DMS114 treated with DMSO at 0.1 percent for 48 hours (cell line): Measurements from ENCODE around the gene ACTN3.
A peak's percentile ranks its signal among the peaks of the same experiment; 100 is the strongest.
"Not testable (repeated sequence)": the region's sequence is repeated elsewhere in the genome, so short reads cannot be mapped to it uniquely, and the experiment has no call there.

Source experiments
- DNase-seq: peaks from one replicate; lab custom pipeline; 2025; ENCODE audit not compliant: unreplicated experiment; lab: John Stamatoyannopoulos, UW

Gene ACTN3

GRCh38 chr11:66564538-66564937 is 17.8 kb downstream of the ACTN3 start:
- no peak for DNase-seq

GRCh38 chr11:66564984-66565383 is 18.3 kb downstream of the ACTN3 start:
- DNase-seq: no peak

- DNase-seq: no peak
These were observed 19.5 kb downstream of the ACTN3 start for GRCh38 chr11:66566221-66566620.

- no peak for DNase-seq
These were observed 21.1 kb downstream of the ACTN3 start for GRCh38 chr11:66567787-66568123.

- peak; percentile 66 for DNase-seq
These were observed 21.6 kb downstream of the ACTN3 start, which contains the start of gene CTSF for GRCh38 chr11:66568124-66568916. CTSF (minus strand) TSS chr11:66568606; CDS start chr11:66568486, 120 bp downstream.

- DNase-seq: no peak
These were observed 22.4 kb downstream of the ACTN3 start for GRCh38 chr11:66569076-66569475.

- DNase-seq: no peak
These were observed 23.6 kb downstream of the ACTN3 start for GRCh38 chr11:66570079-66570849.

- no peak for DNase-seq
These were observed 24.1 kb downstream of the ACTN3 start for GRCh38 chr11:66570850-66571180.

- DNase-seq: no peak
These were observed 32.4 kb downstream of the ACTN3 start for GRCh38 chr11:66579017-66579606.

- no peak for DNase-seq
These were observed 34.1 kb downstream of the ACTN3 start for GRCh38 chr11:66580803-66581202.

- no peak for DNase-seq
These were observed 34.6 kb downstream of the ACTN3 start for GRCh38 chr11:66581261-66581660.

- DNase-seq: not testable (repeated sequence)
These were observed 36.0 kb downstream of the ACTN3 start for GRCh38 chr11:66582565-66583147.

GRCh38 chr11:66585447-66585846 is 38.7 kb downstream of the ACTN3 start:
- not testable (repeated sequence) for DNase-seq

- DNase-seq: no peak
These were observed 39.4 kb downstream of the ACTN3 start for GRCh38 chr11:66586136-66586535.

- DNase-seq: not testable (repeated sequence)
These were observed 42.6 kb downstream of the ACTN3 start for GRCh38 chr11:66589315-66589714.

GRCh38 chr11:66589996-66590675 is 43.4 kb downstream of the ACTN3 start:
- DNase-seq: no peak

- DNase-seq: no peak
These were observed 44.5 kb downstream of the ACTN3 start for GRCh38 chr11:66591175-66591574.

- peak; percentile 93 for DNase-seq
These were observed 46.0 kb downstream of the ACTN3 start, which contains the start of the genes CCDC87 and CCS for GRCh38 chr11:66592457-66593302. CCDC87 (minus strand) TSS chr11:66593063; CDS start chr11:66593015, 48 bp downstream. CCS (plus strand) TSS chr11:66593185; CDS start chr11:66593262, 77 bp downstream.

GRCh38 chr11:66593303-66593635 is 46.6 kb downstream of the ACTN3 start:
- no peak for DNase-seq

GRCh38 chr11:66593650-66594049 is 46.9 kb downstream of the ACTN3 start:
- no peak for DNase-seq
